ENCODE results near the gene ENTPD8.

DNA sequence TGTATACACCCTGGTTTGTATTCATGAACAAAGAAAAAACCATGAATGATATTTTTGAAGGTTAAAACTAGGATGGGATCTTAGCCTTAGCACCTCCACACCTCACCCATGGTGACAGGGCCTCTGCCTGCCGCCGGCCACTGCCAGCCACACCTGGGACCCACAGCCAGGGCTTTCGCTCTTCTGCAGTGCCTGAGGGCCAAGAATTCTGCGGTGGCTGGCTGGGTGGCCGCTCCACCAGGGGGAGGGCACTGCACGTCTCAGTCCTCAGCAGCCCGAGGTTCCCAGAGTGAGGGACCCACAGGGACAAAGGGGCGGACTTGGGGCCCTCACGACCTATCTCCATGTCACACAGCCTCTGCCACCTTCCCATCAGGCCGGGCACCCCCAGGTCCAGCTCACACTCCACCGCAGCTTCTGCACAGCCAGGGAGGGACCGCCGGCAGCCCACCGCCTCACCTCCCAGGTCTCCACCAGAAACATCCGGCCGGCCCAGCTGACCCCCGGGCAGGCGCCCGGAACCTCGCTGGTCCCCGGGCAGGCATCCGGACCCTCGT lies 25.1 kb downstream of the ENTPD8 start:
- TF ChIP-seq EZH2 (IDR thresholded peaks at IDR 0.05; ENCODE audit: borderline replicate concordance, insufficient read depth, low read depth, low read length, poor library complexity, severe bottlenecking), result no peak
- TF ChIP-seq, protein P1, sequence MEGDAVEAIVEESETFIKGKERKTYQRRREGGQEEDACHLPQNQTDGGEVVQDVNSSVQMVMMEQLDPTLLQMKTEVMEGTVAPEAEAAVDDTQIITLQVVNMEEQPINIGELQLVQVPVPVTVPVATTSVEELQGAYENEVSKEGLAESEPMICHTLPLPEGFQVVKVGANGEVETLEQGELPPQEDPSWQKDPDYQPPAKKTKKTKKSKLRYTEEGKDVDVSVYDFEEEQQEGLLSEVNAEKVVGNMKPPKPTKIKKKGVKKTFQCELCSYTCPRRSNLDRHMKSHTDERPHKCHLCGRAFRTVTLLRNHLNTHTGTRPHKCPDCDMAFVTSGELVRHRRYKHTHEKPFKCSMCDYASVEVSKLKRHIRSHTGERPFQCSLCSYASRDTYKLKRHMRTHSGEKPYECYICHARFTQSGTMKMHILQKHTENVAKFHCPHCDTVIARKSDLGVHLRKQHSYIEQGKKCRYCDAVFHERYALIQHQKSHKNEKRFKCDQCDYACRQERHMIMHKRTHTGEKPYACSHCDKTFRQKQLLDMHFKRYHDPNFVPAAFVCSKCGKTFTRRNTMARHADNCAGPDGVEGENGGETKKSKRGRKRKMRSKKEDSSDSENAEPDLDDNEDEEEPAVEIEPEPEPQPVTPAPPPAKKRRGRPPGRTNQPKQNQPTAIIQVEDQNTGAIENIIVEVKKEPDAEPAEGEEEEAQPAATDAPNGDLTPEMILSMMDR (IDR thresholded peaks at IDR 0.05), result no peak

All from B cell (primary cell).